Erythroblast (primary cell): Measurements from ENCODE around the gene CERS1.

Source experiments
- GATA1 ChIP-seq: IDR thresholded peaks from 2 replicates; pipeline ENCODE4 v1.6.1; 2011; ENCODE audit warnings: low read depth, mild to moderate bottlenecking, control low read depth, low read length, moderate library complexity
- POLR2A ChIP-seq: IDR thresholded peaks from 2 replicates; pipeline ENCODE4 v1.6.1; 2011; ENCODE audit warnings: mild to moderate bottlenecking, low read length

DNA sequence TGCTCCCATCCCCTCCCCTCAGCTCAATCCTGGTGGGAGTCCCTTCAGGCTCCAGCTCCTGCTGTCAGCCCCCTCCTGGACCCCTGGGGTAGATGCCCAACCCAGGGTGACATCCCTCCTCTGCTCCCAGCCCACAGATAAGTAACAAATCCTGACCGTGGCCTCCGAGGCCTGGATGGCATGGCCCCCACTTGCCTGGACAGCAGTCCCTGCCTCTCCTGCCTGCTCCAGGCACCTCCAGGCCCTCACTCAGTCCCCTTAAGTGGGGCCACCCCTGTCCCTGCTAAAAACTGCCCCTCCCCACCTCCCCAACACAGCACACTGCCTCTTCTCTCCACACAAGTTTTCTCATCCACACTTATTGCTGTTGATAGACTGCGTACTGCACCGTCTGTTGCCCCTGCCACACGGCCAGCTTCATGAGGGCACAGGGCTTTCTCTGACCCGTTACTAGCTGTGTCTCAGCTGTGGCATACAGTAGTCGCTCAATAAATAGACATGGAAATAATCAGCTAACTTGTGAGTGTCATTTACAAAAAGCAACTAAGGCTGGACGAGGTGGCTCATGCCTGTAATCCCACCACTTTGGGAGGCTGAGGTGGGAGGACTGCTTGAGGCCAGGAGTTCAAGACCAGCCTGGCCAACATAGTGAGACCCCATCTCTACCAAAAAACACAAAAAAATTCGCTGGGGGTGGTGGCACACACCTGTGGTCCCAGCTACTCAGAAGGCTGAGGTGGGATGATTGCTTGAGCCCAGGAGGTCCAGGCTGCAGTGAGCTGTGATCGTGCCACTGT lies 5.8 kb downstream of the CERS1 start:
- no peak for TF ChIP-seq POLR2A
- no peak for TF ChIP-seq GATA1
